Glutamatergic neuron (in vitro differentiated cells): Measurements from ENCODE around the gene C2CD4A. TPM values are rescaled to one million over a fixed set of nuclear protein-coding genes. Genes with fewer than 3 reads are reported as not detected.

ENCODE experiments used
- DNase-seq: peaks from one replicate; pipeline ENCODE4 v3.0.0; 2022
- H3K27ac Mint-ChIP-seq: one replicate; pipeline ENCODE4 v1.8.0; 2020; ENCODE audit warnings: mild to moderate bottlenecking, mixed read lengths, inconsistent platforms; ENCODE audit not compliant: unreplicated experiment
- H3K27me3 Mint-ChIP-seq: one replicate; pipeline ENCODE4 v1.8.0; 2020; ENCODE audit warnings: mild to moderate bottlenecking, moderate library complexity, mixed read lengths, inconsistent platforms; ENCODE audit not compliant: unreplicated experiment
- H3K36me3 Mint-ChIP-seq: one replicate; pipeline ENCODE4 v1.8.0; 2020; ENCODE audit warnings: mild to moderate bottlenecking, mixed read lengths, inconsistent platforms; ENCODE audit not compliant: unreplicated experiment
- H3K4me1 Mint-ChIP-seq: one replicate; pipeline ENCODE4 v1.8.0; 2020; ENCODE audit warnings: mild to moderate bottlenecking, low read depth, mixed read lengths, inconsistent platforms; ENCODE audit not compliant: unreplicated experiment
- H3K4me3 Mint-ChIP-seq: one replicate; pipeline ENCODE4 v1.8.0; 2020; ENCODE audit warnings: mild to moderate bottlenecking, mixed read lengths, inconsistent platforms; ENCODE audit not compliant: unreplicated experiment
- H3K9me3 Mint-ChIP-seq: one replicate; pipeline ENCODE4 v1.8.0; 2020; ENCODE audit warnings: mild to moderate bottlenecking, moderate library complexity, mixed read lengths, inconsistent platforms; ENCODE audit not compliant: unreplicated experiment
- total RNA-seq: library from RNA; stranded (reverse); fragmentation: NEBNext Ultra II Directional; extraction: Animal tissue kit (Norgen Biotek cat#: 25700); gene quantifications from one replicate; pipeline ENCODE4 v1.2.1, GENCODE V29; 2021; ENCODE audit not compliant: unreplicated experiment
- TF ChIP-seq, protein P1 (sequence below): fragments of 200-600 bp; sonication (generic); IDR thresholded peaks from one replicate; pipeline ENCODE4 v1.5.0; 2021; ENCODE audit not compliant: partially characterized antibody, unreplicated experiment

C2CD4A gene
- total RNA-seq, 1 donor from 2014 or later, result 0.20 TPM

DNA sequence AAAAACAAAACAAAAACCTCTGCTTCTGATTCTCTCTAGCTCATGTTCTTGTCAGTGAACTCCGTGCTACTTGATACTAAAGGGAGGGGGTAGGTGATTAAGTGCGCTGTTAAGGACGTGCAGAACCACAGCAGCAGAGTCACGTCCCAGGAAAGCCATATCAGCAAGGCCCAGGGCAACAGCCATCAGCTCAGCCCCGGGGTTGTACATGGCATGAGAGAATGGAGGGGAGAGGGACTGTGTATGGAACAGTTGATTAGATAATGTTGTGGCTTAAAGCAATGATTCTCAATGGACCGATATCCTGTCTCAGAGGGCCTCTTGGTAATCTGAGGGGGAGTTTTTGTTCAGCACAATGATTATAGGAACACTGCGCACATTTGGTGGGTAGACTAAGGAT lies 27.6 kb downstream of the C2CD4A start:
- Mint-ChIP-seq H3K36me3 (no peaks in the 10 kb centered on the region), H3K4me3 (no peak overlapping the region), H3K27me3 (no peaks in the 10 kb centered on the region), H3K27ac (no peak overlapping the region), H3K4me1 (no peaks in the 10 kb centered on the region), H3K9me3 (no peaks in the 10 kb centered on the region)
- no peak for DNase-seq
- TF ChIP-seq, protein P1, sequence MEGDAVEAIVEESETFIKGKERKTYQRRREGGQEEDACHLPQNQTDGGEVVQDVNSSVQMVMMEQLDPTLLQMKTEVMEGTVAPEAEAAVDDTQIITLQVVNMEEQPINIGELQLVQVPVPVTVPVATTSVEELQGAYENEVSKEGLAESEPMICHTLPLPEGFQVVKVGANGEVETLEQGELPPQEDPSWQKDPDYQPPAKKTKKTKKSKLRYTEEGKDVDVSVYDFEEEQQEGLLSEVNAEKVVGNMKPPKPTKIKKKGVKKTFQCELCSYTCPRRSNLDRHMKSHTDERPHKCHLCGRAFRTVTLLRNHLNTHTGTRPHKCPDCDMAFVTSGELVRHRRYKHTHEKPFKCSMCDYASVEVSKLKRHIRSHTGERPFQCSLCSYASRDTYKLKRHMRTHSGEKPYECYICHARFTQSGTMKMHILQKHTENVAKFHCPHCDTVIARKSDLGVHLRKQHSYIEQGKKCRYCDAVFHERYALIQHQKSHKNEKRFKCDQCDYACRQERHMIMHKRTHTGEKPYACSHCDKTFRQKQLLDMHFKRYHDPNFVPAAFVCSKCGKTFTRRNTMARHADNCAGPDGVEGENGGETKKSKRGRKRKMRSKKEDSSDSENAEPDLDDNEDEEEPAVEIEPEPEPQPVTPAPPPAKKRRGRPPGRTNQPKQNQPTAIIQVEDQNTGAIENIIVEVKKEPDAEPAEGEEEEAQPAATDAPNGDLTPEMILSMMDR, result no peak

DNA sequence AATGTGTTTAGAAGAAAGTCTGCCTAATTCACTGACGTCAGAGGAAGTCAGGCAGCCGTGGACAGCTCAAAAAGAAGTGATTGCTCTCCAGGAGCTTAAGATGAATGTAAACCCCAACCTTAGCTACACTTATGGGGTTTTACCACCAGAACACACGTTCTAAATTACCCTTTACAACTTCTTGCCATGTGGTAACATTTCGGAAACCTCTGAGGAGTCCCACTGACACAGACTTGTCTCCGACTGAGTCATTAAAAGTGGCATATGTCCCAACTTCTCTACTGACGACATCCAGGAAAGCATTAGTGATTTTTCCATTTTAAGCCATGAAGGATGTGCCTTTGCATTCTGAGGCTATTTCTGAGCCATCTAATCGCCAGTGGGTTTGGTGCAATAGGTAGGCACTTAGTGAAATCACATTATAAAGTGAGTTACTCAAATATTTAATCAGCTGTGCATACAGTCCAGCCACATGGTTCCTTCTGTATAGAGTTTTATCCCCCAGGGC lies 32.4 kb downstream of the C2CD4A start:
- Mint-ChIP-seq H3K4me3 (no peak overlapping the region), H3K9me3 (no peaks in the 10 kb centered on the region), H3K36me3 (no peaks in the 10 kb centered on the region), H3K4me1 (no peaks in the 10 kb centered on the region), H3K27me3 (no peaks in the 10 kb centered on the region), H3K27ac (no peak overlapping the region)
- DNase-seq, result no peak
- TF ChIP-seq, protein P1, result no peak

DNA sequence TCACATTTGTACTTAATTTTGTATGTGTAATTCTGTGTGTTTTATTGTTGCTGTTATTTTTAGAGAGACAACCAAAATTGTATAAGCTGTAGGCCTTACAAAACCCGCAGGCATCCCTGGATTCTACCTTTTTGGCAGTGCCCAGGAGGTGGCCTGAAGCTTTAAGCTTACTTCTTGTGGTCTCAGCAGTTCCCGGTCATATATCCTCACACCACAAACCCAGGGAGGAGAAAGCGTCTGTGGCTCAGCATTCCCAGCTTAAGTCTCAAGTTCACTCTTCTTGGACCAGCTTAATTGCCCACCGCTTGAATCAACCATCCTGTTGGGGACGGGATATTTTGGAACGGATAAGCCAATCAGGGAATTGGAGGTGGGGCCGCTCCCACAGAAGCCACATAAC lies 36.7 kb downstream of the C2CD4A start:
- Mint-ChIP-seq H3K9me3 (peaks cover 2% of the 10 kb centered on the region), H3K27me3 (no peaks in the 10 kb centered on the region), H3K4me1 (peaks cover 3% of the 10 kb centered on the region), H3K36me3 (no peaks in the 10 kb centered on the region), H3K4me3 (no peak overlapping the region), H3K27ac (no peak overlapping the region)
- no peak for DNase-seq
- TF ChIP-seq, protein P1, result no peak

DNA sequence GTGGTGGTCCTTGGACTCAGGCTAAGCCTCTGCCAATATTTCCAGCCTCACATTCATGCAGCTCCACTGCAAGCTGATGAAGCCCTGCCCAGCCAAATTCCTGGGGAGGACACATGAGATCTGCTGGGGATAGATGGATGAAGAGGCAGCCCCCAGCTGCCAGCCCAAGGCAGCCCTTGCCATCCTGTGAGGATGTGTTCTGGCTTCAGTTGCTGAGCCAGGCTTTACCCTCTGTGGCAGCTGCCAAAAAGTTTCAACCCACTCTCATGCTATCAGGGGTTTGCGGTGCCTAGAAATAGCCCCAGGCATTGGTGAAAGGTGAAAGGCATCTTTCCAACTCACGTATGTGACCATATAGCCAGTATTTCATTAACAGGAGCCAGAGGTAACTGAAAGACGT lies 37.6 kb downstream of the C2CD4A start:
- peaks cover 5% of the 10 kb centered on the region for H3K4me1 Mint-ChIP-seq
- H3K27me3 Mint-ChIP-seq, result no peaks in the 10 kb centered on the region
- no peak overlapping the region for H3K27ac Mint-ChIP-seq
- H3K9me3 Mint-ChIP-seq, result peaks cover 2% of the 10 kb centered on the region
- TF ChIP-seq, protein P1, result no peak
- no peak for DNase-seq
- H3K36me3 Mint-ChIP-seq, result no peaks in the 10 kb centered on the region
- H3K4me3 Mint-ChIP-seq, result no peak overlapping the region

DNA sequence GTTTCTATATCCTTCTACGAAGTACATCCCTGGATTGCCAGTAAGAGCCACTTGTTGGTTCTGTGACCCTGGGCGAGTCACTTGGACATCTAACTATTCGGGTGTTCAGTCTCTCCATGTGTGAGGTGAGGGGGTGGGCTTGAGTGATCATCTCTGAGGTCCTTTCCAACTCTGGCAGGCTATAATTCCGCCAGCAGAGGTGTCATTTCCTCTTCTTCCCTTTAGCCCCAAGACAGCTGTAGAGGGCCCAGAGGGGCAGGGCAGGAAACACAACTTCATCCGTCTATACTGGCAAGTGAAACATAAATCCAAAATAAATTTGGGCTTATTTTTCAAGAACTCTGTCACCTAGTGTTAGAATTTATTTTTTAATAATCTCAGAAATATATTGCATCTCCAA lies 38.1 kb downstream of the C2CD4A start:
- no peak overlapping the region for H3K4me3 Mint-ChIP-seq
- H3K36me3 Mint-ChIP-seq, result no peaks in the 10 kb centered on the region
- no peak overlapping the region for H3K27ac Mint-ChIP-seq
- TF ChIP-seq, protein P1, result no peak
- no peaks in the 10 kb centered on the region for H3K27me3 Mint-ChIP-seq
- no peak for DNase-seq
- H3K4me1 Mint-ChIP-seq, result peaks cover 6% of the 10 kb centered on the region
- H3K9me3 Mint-ChIP-seq, result peaks cover 2% of the 10 kb centered on the region
